Activated CD4-positive, alpha-beta memory T cell treated with anti-CD3 and anti-CD28 coated beads, Interleukin-2, amount 10 ng/mL, durations not matched to agents 7 days and 5 days (primary cell): ENCODE measurements around the gene BHLHA15. TPM values are rescaled to one million over a fixed set of nuclear protein-coding genes. Genes with fewer than 3 reads are reported as not detected.

Source experiments
- CTCF ChIA-PET: fragments of 350-600 bp; sonication (Branson Sonifier 250); formaldehyde crosslinking; loops from one replicate; lab custom pipeline; 2021; ENCODE audit warnings: antibody characterized with exemption, inconsistent platforms; lab: Charles Lee
- POLR2A ChIA-PET: fragments of 350-600 bp; sonication (Branson Sonifier 250); formaldehyde crosslinking; loops from one replicate; lab custom pipeline; 2021; ENCODE audit warnings: antibody characterized with exemption; lab: Charles Lee
- DNase-seq: peaks from one replicate; pipeline ENCODE4 v3.0.0-alpha.2; 2020
- H3K27ac Mint-ChIP-seq: one replicate; pipeline ENCODE4 v1.8.0; 2021; ENCODE audit warnings: mild to moderate bottlenecking, mixed read lengths
- H3K27me3 Mint-ChIP-seq: one replicate; pipeline ENCODE4 v1.8.0; 2021; ENCODE audit warnings: mixed read lengths
- H3K36me3 Mint-ChIP-seq: one replicate; pipeline ENCODE4 v1.8.0; 2021; ENCODE audit warnings: low read depth, mixed read lengths
- H3K4me1 Mint-ChIP-seq: one replicate; pipeline ENCODE4 v1.8.0; 2021; ENCODE audit warnings: mixed read lengths
- H3K4me3 Mint-ChIP-seq: one replicate; pipeline ENCODE4 v1.8.0; 2021; ENCODE audit warnings: mild to moderate bottlenecking, mixed read lengths
- H3K9me3 Mint-ChIP-seq: one replicate; pipeline ENCODE4 v1.8.0; 2021; ENCODE audit warnings: mixed read lengths
- total RNA-seq, 2 experiments: library from RNA; stranded (reverse); gene quantifications; one replicate each; pipeline ENCODE4 v1.2.3, GENCODE V29; 2021

Gene BHLHA15
- total RNA-seq, 2 experiments from 2014 or later, result 0.43 TPM

DNA sequence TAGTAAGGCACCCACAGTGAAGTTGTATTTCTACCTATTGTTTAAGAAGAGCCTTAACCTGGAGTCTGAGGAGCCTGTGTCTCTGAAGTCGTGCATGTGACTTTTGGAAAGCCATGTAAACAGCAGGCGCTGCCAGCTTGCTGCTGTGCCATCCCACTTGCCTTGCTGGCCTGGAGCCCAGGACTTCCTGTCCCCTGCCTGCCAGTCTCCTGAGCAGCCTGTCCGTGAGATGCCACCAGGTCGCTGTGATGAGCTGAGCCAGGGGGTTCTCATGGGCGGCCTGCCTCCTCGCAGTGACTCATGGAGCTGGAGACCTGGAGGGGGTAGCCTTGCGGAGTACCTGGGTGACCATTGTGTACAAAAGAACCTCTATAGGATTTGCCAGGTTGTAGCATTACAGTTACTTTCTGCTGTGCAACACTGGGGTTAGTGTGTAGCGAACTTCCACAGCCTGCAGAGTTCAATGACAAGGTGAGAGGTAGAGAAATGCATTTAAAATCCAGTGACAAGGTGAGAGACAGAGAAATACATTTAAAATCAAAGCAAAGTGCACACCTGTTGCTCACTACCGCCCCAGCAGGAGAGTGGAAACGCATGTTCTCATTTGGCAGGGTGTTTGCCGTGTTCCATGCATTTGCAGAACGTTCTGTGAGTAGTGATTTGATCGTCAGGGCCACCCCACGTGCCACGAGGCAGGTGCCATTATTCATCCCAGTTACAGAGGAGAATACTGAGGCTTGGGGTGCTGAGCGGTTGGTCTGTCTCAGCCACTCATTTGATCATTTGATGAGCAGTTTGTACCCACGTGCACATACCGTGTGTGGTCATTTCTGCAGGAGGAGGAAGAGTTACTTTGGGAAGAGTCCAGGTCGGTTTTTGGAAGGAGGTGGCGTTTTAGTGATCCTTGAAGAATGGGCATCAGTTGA, 36.6 kb upstream of the BHLHA15 start:
- no peaks in the 10 kb centered on the region for H3K27me3 Mint-ChIP-seq
- H3K4me1 Mint-ChIP-seq, result no peaks in the 10 kb centered on the region
- no peak overlapping the region for H3K4me3 Mint-ChIP-seq
- peaks cover 7% of the 10 kb centered on the region for H3K36me3 Mint-ChIP-seq
- DNase-seq, result no peak
- H3K9me3 Mint-ChIP-seq, result no peaks in the 10 kb centered on the region
- no peak overlapping the region for H3K27ac Mint-ChIP-seq
- ChIA-PET POLR2A (no interaction called here), CTCF (interaction anchor here (0.7 to 13.8 kb wide), 4 partner anchors 8 to 163 kb away, joined by 3 to 215 read pairs (median 5); no protein-coding TSS in a partner anchor)

GRCh38 chr7:98175260-98175940, 35.8 kb upstream of the BHLHA15 start:
- ChIA-PET POLR2A (no interaction called here), CTCF (interaction anchor here (0.9 to 1.7 kb wide), 3 partner anchors 9 to 153 kb away, joined by 3 to 6 read pairs (median 4); no protein-coding TSS in a partner anchor)

DNA sequence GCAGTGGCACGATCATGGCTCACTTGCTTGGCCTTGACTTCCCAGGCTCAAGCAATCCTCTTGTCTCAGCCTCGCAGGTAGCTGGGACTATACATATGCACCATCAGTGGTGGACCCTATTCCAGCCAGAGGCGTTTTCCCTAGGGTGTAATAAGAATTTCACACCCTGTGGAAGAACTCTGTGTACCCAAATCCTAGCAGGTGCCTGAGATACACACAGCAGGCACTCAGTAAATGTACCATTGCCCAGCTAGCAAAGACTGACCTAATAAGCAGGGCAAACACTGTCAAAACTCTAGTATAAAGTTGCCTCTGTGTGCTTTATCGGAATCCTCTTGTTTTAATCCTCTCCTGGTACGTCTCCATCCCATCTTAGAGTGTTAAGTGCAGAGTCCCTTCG, 33.7 kb upstream of the BHLHA15 start:
- POLR2A ChIA-PET, result no interaction called here
- H3K4me3 Mint-ChIP-seq, result no peak overlapping the region
- H3K27me3 Mint-ChIP-seq, result no peaks in the 10 kb centered on the region
- no peaks in the 10 kb centered on the region for H3K4me1 Mint-ChIP-seq
- no peak for DNase-seq
- H3K36me3 Mint-ChIP-seq, result peaks cover 4% of the 10 kb centered on the region
- CTCF ChIA-PET, result interaction anchor here (1.0 to 4.4 kb wide), 2 partner anchors 9 to 156 kb away, joined by 3 to 22 read pairs; no protein-coding TSS in a partner anchor
- no peak overlapping the region for H3K27ac Mint-ChIP-seq
- H3K9me3 Mint-ChIP-seq, result no peaks in the 10 kb centered on the region

More at GRCh38 chr7:98175260-98175940, 35.8 kb upstream of the BHLHA15 start:
- Mint-ChIP-seq H3K27ac (no peak overlapping the region), H3K27me3 (no peaks in the 10 kb centered on the region), H3K4me3 (no peak overlapping the region), H3K4me1 (no peaks in the 10 kb centered on the region), H3K36me3 (peaks cover 7% of the 10 kb centered on the region), H3K9me3 (no peaks in the 10 kb centered on the region)
- no peak for DNase-seq

- H3K9me3 Mint-ChIP-seq, result no peaks in the 10 kb centered on the region
- peaks cover 4% of the 10 kb centered on the region for H3K36me3 Mint-ChIP-seq
- no peak for DNase-seq
- ChIA-PET CTCF (interaction anchor here (4.4 kb wide), 1 partner anchor 9 kb away, joined by 22 read pairs; no protein-coding TSS in a partner anchor), POLR2A (no interaction called here)
- no peak overlapping the region for H3K27ac Mint-ChIP-seq
- H3K4me3 Mint-ChIP-seq, result no peak overlapping the region
- no peaks in the 10 kb centered on the region for H3K4me1 Mint-ChIP-seq
- no peaks in the 10 kb centered on the region for H3K27me3 Mint-ChIP-seq
These were observed 32.9 kb upstream of the BHLHA15 start for GRCh38 chr7:98178321-98178720.

DNA sequence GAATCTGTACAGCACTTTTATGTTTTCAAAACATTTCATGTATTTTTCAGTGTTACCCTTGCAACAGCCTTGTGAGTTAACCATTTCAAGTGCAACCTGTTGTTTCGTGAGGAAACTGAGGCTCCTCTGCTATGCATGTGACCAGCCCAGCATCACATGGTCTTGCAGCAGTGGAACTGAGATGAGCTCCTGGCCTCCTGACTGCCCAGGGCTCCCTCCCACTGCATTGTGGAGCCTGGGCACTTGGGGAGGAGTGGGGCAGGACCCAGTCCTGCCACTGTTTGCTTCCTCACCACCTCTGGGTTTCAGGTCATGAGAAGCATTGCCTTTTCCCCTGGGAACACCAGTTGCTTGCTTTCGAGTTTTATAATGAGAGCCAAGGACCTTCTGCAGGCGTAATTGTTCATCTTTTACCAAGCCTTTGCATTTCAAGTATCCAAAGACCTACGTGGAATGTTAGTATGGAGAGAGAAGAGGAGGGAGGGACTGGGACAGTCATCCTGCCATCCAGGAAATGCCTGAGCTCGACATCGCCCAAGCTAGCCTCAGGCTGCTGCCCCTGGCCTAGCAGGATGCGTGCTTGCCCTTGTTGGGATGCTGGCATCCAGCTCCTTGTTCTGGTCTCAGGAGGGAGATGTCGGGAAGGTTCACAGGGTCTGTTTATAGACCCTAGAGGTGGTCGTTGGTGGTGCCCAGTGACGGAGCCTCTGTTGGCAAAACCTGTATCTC, 32.3 kb upstream of the BHLHA15 start:
- Mint-ChIP-seq H3K9me3 (no peaks in the 10 kb centered on the region), H3K27ac (no peak overlapping the region), H3K4me1 (no peaks in the 10 kb centered on the region), H3K27me3 (no peaks in the 10 kb centered on the region), H3K4me3 (no peak overlapping the region), H3K36me3 (peaks cover 4% of the 10 kb centered on the region)
- ChIA-PET CTCF (interaction anchor here (0.9 to 4.4 kb wide), 2 partner anchors 10 to 158 kb away, joined by 3 to 22 read pairs; no protein-coding TSS in a partner anchor), POLR2A (no interaction called here)
- no peak for DNase-seq

DNA sequence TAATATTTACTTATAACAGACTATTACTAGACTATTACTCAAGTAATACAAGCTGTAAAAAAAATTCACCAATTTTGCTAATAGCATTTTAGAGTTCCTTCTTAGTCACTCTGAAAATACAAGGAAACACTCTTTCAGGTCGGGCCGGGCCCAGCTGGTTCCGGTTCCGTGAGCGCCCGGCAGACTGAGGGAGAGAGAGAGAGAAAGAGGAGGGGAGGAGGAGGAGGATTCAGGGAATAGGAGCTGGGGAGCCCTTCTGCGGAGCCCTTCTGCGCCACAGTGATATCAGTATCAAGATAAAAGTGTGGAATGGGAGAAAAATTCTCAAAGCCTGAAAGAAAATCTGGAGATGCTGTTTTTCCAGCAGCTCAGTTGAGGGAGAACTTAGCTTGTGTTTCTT, 30.5 kb upstream of the BHLHA15 start:
- H3K4me3 Mint-ChIP-seq, result no peak overlapping the region
- ChIA-PET CTCF (interaction anchor here (1.0 to 4.4 kb wide), 3 partner anchors 12 to 159 kb away, joined by 3 to 22 read pairs (median 4); partner anchors contain the start of gene LMTK2), POLR2A (no interaction called here)
- no peaks in the 10 kb centered on the region for H3K27me3 Mint-ChIP-seq
- no peak overlapping the region for H3K27ac Mint-ChIP-seq
- no peak for DNase-seq
- no peaks in the 10 kb centered on the region for H3K4me1 Mint-ChIP-seq
- H3K9me3 Mint-ChIP-seq, result no peaks in the 10 kb centered on the region
- no peaks in the 10 kb centered on the region for H3K36me3 Mint-ChIP-seq

DNA sequence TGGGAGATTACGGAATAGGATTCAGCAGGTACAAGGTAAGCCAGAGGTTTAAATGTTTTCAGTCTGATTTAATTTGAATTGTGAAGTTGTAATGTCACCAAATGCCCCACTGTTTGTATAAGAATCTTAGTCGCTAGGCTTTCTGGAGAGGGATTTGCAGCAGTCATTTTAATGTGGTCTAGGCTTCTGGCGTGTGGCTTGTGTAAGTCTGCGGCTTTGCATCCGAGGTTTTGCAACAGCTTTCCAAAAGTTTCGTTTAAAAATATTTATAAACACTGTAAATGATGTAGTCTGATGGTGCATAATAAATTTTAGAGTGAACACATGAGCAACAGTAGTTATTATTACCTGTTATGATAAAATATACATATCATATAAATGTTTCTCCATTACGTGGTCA, 26.1 kb upstream of the BHLHA15 start:
- Mint-ChIP-seq H3K27ac (no peak overlapping the region), H3K36me3 (peaks cover 16% of the 10 kb centered on the region), H3K9me3 (no peaks in the 10 kb centered on the region), H3K4me1 (peaks cover 7% of the 10 kb centered on the region), H3K27me3 (no peaks in the 10 kb centered on the region), H3K4me3 (no peak overlapping the region)
- CTCF ChIA-PET, result interaction anchor here (1.0 to 1.1 kb wide), 2 partner anchors 9 to 17 kb away, joined by 3 to 4 read pairs; no protein-coding TSS in a partner anchor
- POLR2A ChIA-PET, result no interaction called here
- no peak for DNase-seq

DNA sequence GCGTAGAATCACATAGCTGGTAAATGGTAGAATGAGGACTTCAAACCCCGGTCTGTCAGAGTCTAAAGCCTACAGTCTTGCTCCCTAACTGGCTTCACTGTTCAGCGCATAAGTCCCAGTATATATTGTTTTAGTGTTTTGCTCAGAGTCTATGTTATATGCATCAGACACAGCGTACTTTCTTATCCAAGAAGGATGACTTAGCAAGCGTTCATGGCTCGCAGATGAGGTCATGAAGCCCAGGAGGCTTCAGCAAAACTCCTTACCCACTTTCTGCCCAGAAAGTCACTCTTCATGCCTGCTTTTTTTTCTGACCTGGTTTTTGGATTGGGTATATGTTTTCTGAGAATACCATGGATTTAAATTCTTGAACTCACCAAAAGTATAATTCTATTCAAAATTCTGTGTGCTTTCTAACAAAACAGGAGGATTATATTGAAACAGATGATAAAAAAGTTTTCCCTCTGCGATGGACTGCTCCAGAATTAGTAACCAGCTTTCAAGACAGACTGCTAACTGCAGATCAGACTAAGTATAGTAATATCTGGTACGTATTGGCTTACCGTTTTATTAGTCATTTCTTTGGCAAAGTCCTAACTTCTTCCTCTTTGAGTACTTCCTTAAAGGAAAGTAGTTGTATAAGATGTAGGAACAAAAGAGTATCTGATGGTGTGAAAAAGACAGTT, 24.6 kb upstream of the BHLHA15 start:
- POLR2A ChIA-PET, result no interaction called here
- Mint-ChIP-seq H3K27ac (no peak overlapping the region), H3K4me1 (peaks cover 9% of the 10 kb centered on the region), H3K4me3 (no peak overlapping the region), H3K36me3 (peaks cover 24% of the 10 kb centered on the region), H3K9me3 (no peaks in the 10 kb centered on the region), H3K27me3 (no peaks in the 10 kb centered on the region)
- CTCF ChIA-PET, result interaction anchor here (1.2 kb wide), 2 partner anchors 18 to 165 kb away, joined by 3 read pairs; no protein-coding TSS in a partner anchor
- no peak for DNase-seq

- no peak for DNase-seq
- Mint-ChIP-seq H3K9me3 (no peaks in the 10 kb centered on the region), H3K27me3 (no peaks in the 10 kb centered on the region), H3K4me1 (peaks cover 9% of the 10 kb centered on the region), H3K36me3 (peaks cover 28% of the 10 kb centered on the region), H3K4me3 (no peak overlapping the region), H3K27ac (no peak overlapping the region)
- POLR2A ChIA-PET, result no interaction called here
- CTCF ChIA-PET, result interaction anchor here (1.2 kb wide), 1 partner anchor 166 kb away, joined by 3 read pairs; no protein-coding TSS in a partner anchor
These were observed 24.1 kb upstream of the BHLHA15 start for GRCh38 chr7:98187138-98187502.

GRCh38 chr7:98189559-98189958, 21.7 kb upstream of the BHLHA15 start:
- peaks cover 9% of the 10 kb centered on the region for H3K4me1 Mint-ChIP-seq
- no peak overlapping the region for H3K27ac Mint-ChIP-seq
- ChIA-PET CTCF (no interaction called here), POLR2A (no interaction called here)
- no peak for DNase-seq
- peaks cover 42% of the 10 kb centered on the region for H3K36me3 Mint-ChIP-seq
- no peak overlapping the region for H3K4me3 Mint-ChIP-seq
- no peaks in the 10 kb centered on the region for H3K27me3 Mint-ChIP-seq
- no peaks in the 10 kb centered on the region for H3K9me3 Mint-ChIP-seq

GRCh38 chr7:98191668-98192431, 19.4 kb upstream of the BHLHA15 start:
- POLR2A ChIA-PET, result interaction anchor here (0.6 kb wide), 1 partner anchor 869 kb away, joined by 3 read pairs; no protein-coding TSS in a partner anchor
- CTCF ChIA-PET, result interaction anchor here (1.4 kb wide), 2 partner anchors 11 to 23 kb away, joined by 4 read pairs; no protein-coding TSS in a partner anchor

More at GRCh38 chr7:98191668-98192431, 19.4 kb upstream of the BHLHA15 start:
- H3K4me3 Mint-ChIP-seq, result no peak overlapping the region
- H3K4me1 Mint-ChIP-seq, result peaks cover 9% of the 10 kb centered on the region
- no peaks in the 10 kb centered on the region for H3K9me3 Mint-ChIP-seq
- H3K36me3 Mint-ChIP-seq, result peaks cover 42% of the 10 kb centered on the region
- no peak for DNase-seq
- no peak overlapping the region for H3K27ac Mint-ChIP-seq
- no peaks in the 10 kb centered on the region for H3K27me3 Mint-ChIP-seq
